HepG2 (cell line): ENCODE measurements around the gene PACSIN1. TPM values are rescaled to one million over a fixed set of nuclear protein-coding genes. Genes with fewer than 3 reads are reported as not detected.
A peak's percentile ranks its signal among the peaks of the same experiment; 100 is the strongest.

ENCODE experiments used
- CBFB ChIP-seq: sonication (generic); formaldehyde crosslinking; IDR thresholded peaks from 2 replicates; pipeline ENCODE4 v1.4.0; 2020; ENCODE audit warnings: missing genetic modification reagents
- IKZF4 ChIP-seq: sonication (generic); formaldehyde crosslinking; IDR thresholded peaks from 2 replicates; pipeline ENCODE4 v1.5.1; 2020; ENCODE audit warnings: borderline replicate concordance, mild to moderate bottlenecking, low read depth, missing genetic modification reagents; ENCODE audit errors: not compliant biosample characterization
- ISL2 ChIP-seq: sonication (generic); formaldehyde crosslinking; IDR thresholded peaks from 2 replicates; pipeline ENCODE4 v1.5.0; 2020; ENCODE audit warnings: missing genetic modification reagents
- KDM2A ChIP-seq: sonication (generic); formaldehyde crosslinking; IDR thresholded peaks from 2 replicates; pipeline ENCODE4 v1.4.0; 2020; ENCODE audit warnings: low read depth, missing genetic modification reagents, borderline replicate concordance
- MAZ ChIP-seq, 2 experiments: sonication (generic) in 1 of 2; formaldehyde crosslinking in 1 of 2; IDR thresholded peaks; 2 replicates each; pipeline versions ENCODE4 v1.5.0 to v1.6.1; 2012 to 2020; ENCODE audit warnings: low read depth in 2 of 2, mild to moderate bottlenecking in 2 of 2, borderline replicate concordance in 1 of 2, improper control_type of control experiment in 1 of 2, low read length in 1 of 2, missing genetic modification reagents in 1 of 2, moderate library complexity in 1 of 2
- MYC ChIP-seq: sonication (generic); formaldehyde crosslinking; IDR thresholded peaks from 2 replicates; pipeline ENCODE4 v1.9.0; 2021; ENCODE audit warnings: missing genetic modification reagents, borderline replicate concordance
- NCOA2 ChIP-seq: sonication (generic); formaldehyde crosslinking; IDR thresholded peaks from 2 replicates; pipeline ENCODE4 v1.8.0; 2022; ENCODE audit warnings: inconsistent platforms
- POGZ ChIP-seq: sonication (generic); formaldehyde crosslinking; IDR thresholded peaks from 2 replicates; pipeline ENCODE4 v1.4.0; 2020; ENCODE audit warnings: mild to moderate bottlenecking, missing genetic modification reagents
- ZNF329 ChIP-seq: sonication (generic); formaldehyde crosslinking; IDR thresholded peaks from 2 replicates; pipeline ENCODE4 v1.9.0; 2021; ENCODE audit warnings: low read depth, mild to moderate bottlenecking, missing genetic modification reagents
- ZSCAN20 ChIP-seq: sonication (generic); formaldehyde crosslinking; IDR thresholded peaks from 2 replicates; pipeline ENCODE4 v1.4.0; 2020; ENCODE audit warnings: missing genetic modification reagents, mild to moderate bottlenecking, borderline replicate concordance
- polyA plus RNA-seq, 8 experiments: library from polyadenylated mRNA; depleted of rRNA in 3 of 8; stranded (reverse) in 7 of 8; unstranded in 1 of 8; fragments of >200 nt; fragmentation: Illumina TruSeq in 4 of 8; extraction: Trizol in 4 of 8; gene quantifications; 2 replicates each; pipeline versions ENCODE4 v1.2.1 to v1.2.3, GENCODE V29; 2011 to 2016; ENCODE audit warnings: low read depth in 4 of 8, missing spikeins in 1 of 8, mixed read lengths in 1 of 8; ENCODE audit not compliant: insufficient read depth in 1 of 8
- total RNA-seq, 5 experiments: library from RNA; depleted of rRNA; stranded (reverse); fragments of >200 nt; fragmentation: Illumina TruSeq; extraction: Trizol; gene quantifications; 2 replicates each; pipeline ENCODE4 v1.2.3, GENCODE V29; 2016; ENCODE audit warnings: low read depth in 1 of 5
- TF ChIP-seq, protein P1 (sequence below): sonication (generic); formaldehyde crosslinking; IDR thresholded peaks from 2 replicates; pipeline ENCODE4 v1.8.0; 2022; ENCODE audit warnings: missing genetic modification reagents, mild to moderate bottlenecking, moderate library complexity, borderline replicate concordance
- TF ChIP-seq, protein P2 (sequence below): sonication (generic); formaldehyde crosslinking; IDR thresholded peaks from 2 replicates; pipeline ENCODE4 v1.5.0; 2020; ENCODE audit warnings: mild to moderate bottlenecking, missing genetic modification reagents
- TF ChIP-seq, protein P3 (sequence below): sonication (generic); formaldehyde crosslinking; IDR thresholded peaks from 2 replicates; pipeline ENCODE4 v1.9.0; 2022; ENCODE audit warnings: low read depth, missing genetic modification reagents
- TF ChIP-seq, protein P4 (sequence below): sonication (generic); formaldehyde crosslinking; IDR thresholded peaks from 2 replicates; pipeline ENCODE4 v1.5.1; 2020; ENCODE audit warnings: mild to moderate bottlenecking, moderate library complexity, missing genetic modification reagents

The PACSIN1 gene
- total and polyA plus RNA-seq, 2 of the 13 experiments (the other 11 are each of a cell fraction or from before 2014, with no cell fraction given) = not detected

DNA sequence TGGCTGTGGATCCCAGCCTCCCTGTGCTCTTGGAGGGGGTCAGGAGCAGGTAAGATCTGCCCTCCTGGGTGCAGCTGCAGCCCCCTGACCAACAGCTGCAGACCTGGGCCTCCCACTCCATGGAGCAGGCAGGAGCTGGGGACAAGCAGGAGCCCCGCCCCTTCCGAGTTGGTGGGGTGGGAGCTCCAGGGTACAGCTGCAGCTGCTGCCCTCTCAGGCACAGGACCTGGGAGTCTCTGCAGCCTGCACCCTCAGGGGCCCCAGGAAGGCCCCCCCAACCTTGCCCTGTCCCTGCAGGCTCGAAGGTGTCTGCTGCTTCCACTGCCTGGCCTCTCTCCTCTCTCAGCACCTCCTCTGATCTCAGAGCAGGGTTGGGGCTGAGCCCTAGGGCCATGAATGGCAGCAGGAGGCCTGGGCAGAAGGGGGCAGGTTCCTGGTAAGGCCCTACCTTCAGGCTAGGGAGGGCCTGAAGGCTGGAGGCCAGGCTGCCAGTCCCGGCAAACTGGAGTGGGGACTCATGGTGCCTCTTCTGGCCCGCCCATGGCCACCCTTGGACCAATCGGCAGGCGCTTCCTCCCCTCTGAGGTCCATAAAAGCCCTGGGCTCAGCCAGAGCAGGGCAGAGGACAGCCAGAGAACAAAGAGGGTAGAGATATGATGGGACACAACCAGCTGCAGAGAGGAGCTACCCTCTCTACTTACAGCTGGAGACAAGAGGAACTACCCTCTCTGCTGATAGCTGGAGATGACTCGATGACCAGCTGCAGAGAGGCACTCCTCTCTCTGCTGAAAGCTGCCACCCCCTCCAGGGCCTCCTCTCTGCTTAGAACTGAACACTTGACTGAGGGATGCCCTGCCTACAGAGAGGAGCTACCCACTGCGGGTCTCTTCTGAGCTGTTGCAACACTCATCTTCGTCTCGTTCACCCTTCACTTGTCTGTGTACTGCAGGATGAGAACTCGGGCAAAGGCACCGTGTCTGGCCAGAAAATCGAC is 7.8 kb upstream of the PACSIN1 start (continued):
- 0 out of 2 replicates have a peak, but pooled peaks have one; percentile 55 for TF ChIP-seq ZNF329 (CRISPR knock-in tag)
- TF ChIP-seq, protein P1, sequence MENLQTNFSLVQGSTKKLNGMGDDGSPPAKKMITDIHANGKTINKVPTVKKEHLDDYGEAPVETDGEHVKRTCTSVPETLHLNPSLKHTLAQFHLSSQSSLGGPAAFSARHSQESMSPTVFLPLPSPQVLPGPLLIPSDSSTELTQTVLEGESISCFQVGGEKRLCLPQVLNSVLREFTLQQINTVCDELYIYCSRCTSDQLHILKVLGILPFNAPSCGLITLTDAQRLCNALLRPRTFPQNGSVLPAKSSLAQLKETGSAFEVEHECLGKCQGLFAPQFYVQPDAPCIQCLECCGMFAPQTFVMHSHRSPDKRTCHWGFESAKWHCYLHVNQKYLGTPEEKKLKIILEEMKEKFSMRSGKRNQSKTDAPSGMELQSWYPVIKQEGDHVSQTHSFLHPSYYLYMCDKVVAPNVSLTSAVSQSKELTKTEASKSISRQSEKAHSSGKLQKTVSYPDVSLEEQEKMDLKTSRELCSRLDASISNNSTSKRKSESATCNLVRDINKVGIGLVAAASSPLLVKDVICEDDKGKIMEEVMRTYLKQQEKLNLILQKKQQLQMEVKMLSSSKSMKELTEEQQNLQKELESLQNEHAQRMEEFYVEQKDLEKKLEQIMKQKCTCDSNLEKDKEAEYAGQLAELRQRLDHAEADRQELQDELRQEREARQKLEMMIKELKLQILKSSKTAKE (CRISPR knock-in tag) = no peak
- 0 out of 2 replicates have a peak, but pooled peaks have one; percentile 32 for TF ChIP-seq NCOA2 (CRISPR knock-in tag)
- peak; percentile 62 for TF ChIP-seq IKZF4 (CRISPR knock-in tag)
- 0 out of 2 replicates have a peak, but pooled peaks have one; percentile 47 for TF ChIP-seq MYC (CRISPR knock-in tag)
- TF ChIP-seq, protein P2, sequence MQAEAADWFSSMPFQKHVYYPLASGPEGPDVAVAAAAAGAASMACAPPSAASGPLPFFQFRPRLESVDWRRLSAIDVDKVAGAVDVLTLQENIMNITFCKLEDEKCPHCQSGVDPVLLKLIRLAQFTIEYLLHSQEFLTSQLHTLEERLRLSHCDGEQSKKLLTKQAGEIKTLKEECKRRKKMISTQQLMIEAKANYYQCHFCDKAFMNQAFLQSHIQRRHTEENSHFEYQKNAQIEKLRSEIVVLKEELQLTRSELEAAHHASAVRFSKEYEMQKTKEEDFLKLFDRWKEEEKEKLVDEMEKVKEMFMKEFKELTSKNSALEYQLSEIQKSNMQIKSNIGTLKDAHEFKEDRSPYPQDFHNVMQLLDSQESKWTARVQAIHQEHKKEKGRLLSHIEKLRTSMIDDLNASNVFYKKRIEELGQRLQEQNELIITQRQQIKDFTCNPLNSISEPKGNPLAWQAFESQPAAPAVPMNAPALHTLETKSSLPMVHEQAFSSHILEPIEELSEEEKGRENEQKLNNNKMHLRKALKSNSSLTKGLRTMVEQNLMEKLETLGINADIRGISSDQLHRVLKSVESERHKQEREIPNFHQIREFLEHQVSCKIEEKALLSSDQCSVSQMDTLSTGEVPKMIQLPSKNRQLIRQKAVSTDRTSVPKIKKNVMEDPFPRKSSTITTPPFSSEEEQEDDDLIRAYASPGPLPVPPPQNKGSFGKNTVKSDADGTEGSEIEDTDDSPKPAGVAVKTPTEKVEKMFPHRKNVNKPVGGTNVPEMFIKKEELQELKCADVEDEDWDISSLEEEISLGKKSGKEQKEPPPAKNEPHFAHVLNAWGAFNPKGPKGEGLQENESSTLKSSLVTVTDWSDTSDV (CRISPR knock-in tag) = peak; percentile 66; the same call in 1 of the 2 replicates
- peak; percentile 36; the same call in 1 of the 2 replicates for TF ChIP-seq KDM2A
- peak; percentile 18; the same call in 1 of the 2 replicates for TF ChIP-seq ISL2 (CRISPR knock-in tag)
- TF ChIP-seq, protein P3, sequence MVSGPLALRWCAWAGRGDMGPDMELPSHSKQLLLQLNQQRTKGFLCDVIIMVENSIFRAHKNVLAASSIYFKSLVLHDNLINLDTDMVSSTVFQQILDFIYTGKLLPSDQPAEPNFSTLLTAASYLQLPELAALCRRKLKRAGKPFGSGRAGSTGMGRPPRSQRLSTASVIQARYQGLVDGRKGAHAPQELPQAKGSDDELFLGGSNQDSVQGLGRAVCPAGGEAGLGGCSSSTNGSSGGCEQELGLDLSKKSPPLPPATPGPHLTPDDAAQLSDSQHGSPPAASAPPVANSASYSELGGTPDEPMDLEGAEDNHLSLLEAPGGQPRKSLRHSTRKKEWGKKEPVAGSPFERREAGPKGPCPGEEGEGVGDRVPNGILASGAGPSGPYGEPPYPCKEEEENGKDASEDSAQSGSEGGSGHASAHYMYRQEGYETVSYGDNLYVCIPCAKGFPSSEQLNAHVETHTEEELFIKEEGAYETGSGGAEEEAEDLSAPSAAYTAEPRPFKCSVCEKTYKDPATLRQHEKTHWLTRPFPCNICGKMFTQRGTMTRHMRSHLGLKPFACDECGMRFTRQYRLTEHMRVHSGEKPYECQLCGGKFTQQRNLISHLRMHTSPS (CRISPR knock-in tag) = no peak
- TF ChIP-seq, protein P4, sequence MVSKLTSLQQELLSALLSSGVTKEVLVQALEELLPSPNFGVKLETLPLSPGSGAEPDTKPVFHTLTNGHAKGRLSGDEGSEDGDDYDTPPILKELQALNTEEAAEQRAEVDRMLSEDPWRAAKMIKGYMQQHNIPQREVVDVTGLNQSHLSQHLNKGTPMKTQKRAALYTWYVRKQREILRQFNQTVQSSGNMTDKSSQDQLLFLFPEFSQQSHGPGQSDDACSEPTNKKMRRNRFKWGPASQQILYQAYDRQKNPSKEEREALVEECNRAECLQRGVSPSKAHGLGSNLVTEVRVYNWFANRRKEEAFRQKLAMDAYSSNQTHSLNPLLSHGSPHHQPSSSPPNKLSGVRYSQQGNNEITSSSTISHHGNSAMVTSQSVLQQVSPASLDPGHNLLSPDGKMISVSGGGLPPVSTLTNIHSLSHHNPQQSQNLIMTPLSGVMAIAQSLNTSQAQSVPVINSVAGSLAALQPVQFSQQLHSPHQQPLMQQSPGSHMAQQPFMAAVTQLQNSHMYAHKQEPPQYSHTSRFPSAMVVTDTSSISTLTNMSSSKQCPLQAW (CRISPR knock-in tag) = peak; percentile 43
- no peak for TF ChIP-seq MAZ (IDR thresholded peaks at IDR 0.05; ENCODE audit: borderline replicate concordance, low read depth, low read length)
- peak; percentile 63; the same call in 1 of the 2 replicates for TF ChIP-seq MAZ (CRISPR knock-in tag; IDR thresholded peaks at IDR 0.05; ENCODE audit: low read depth)
- 0 out of 2 replicates have a peak, but pooled peaks have one; percentile 33 for TF ChIP-seq POGZ (CRISPR knock-in tag)
- no peak for TF ChIP-seq ZSCAN20 (CRISPR knock-in tag)
- 0 out of 2 replicates have a peak, but pooled peaks have one; percentile 31 for TF ChIP-seq CBFB (CRISPR knock-in tag)
